Esophagus (tissue), 2 donors: ENCODE results near the gene UNKL. TPM values are rescaled to one million over a fixed set of nuclear protein-coding genes. Genes with fewer than 3 reads are reported as not detected.

ENCODE experiments used
- H3K27ac ChIP-seq, 2 donors: one replicate each; pipeline ENCODE4 v1.5.1; 2013; ENCODE audit warnings: low read depth in 2 of 2, mild to moderate bottlenecking in 2 of 2, inconsistent platforms in 1 of 2, low read length in 1 of 2, moderate library complexity in 1 of 2
- H3K27me3 ChIP-seq, 2 donors: one replicate each; pipeline ENCODE4 v1.6.1; 2013; ENCODE audit warnings: low read length in 2 of 2, control low read depth in 1 of 2, mild to moderate bottlenecking in 1 of 2; ENCODE audit not compliant: insufficient read depth in 2 of 2, control insufficient read depth in 1 of 2
- H3K36me3 ChIP-seq, 2 donors: one replicate each; pipeline ENCODE4 v1.6.1; 2013; ENCODE audit warnings: low read length in 1 of 2; ENCODE audit not compliant: control insufficient read depth in 2 of 2, insufficient read depth in 2 of 2
- H3K4me1 ChIP-seq, 2 donors: one replicate each; pipeline ENCODE4 v1.6.1; 2013; ENCODE audit warnings: low read length in 1 of 2; ENCODE audit not compliant: control insufficient read depth in 2 of 2, insufficient read depth in 2 of 2
- H3K4me3 ChIP-seq, 2 donors: one replicate each; pipeline ENCODE4 v1.5.1; 2013; ENCODE audit warnings: low read length in 2 of 2, mild to moderate bottlenecking in 2 of 2, low read depth in 1 of 2, moderate library complexity in 1 of 2
- H3K9me3 ChIP-seq, 2 donors: one replicate each; pipeline ENCODE4 v1.6.1; 2013; ENCODE audit warnings: mild to moderate bottlenecking in 2 of 2, low read depth in 1 of 2, low read length in 1 of 2, moderate library complexity in 1 of 2; ENCODE audit not compliant: control insufficient read depth in 2 of 2, insufficient read depth in 1 of 2
- WGBS, 2 donors: extraction: QIAGEN DNeasy Blood & Tissue Kit; methylation state at CpG; one replicate each; pipeline ENCODE4 v1.1.7; 2013; 5-methylcytosine and 5-hydroxymethylcytosine counted together
- polyA plus RNA-seq, 2 donors: library from polyadenylated mRNA; stranded (reverse); fragments of 200-250 nt; gene quantifications; one replicate each; pipeline ENCODE4 v1.2.3, GENCODE V29; 2013
- donor health status: healthy with polysubstance abuse.
- donor health status: Bipolar disorder and iron deficiency.

Gene UNKL
- polyA plus RNA-seq, 2 donors, result 5.4 to 8.1 TPM

GRCh38 chr16:1432388-1433262 is 18.1 kb upstream of the UNKL start:
- Histone ChIP-seq H3K4me1 (no peaks in the 10 kb centered on the region), H3K27ac (no peak overlapping the region), H3K27me3 (no peaks in the 10 kb centered on the region), H3K36me3 (no peaks in the 10 kb centered on the region), H3K9me3 (no peaks in the 10 kb centered on the region), H3K4me3 (no peak overlapping the region)
- WGBS, 2 donors, result 78% methylated on average over 59 to 63 of the region's 63 CpGs

- Histone ChIP-seq H3K36me3 (no peaks in the 10 kb centered on the region), H3K27ac (no peak overlapping the region), H3K27me3 (no peaks in the 10 kb centered on the region), H3K4me1 (no peaks in the 10 kb centered on the region), H3K4me3 (no peak overlapping the region), H3K9me3 (no peaks in the 10 kb centered on the region)
- WGBS, 2 donors, result 70 to 72% methylated on average over 19 to 20 of the region's 20 CpGs
Observed at GRCh38 chr16:1431497-1432270, 17.2 kb upstream of the UNKL start.

- Histone ChIP-seq H3K9me3 (no peaks in the 10 kb centered on the region), H3K27me3 (no peaks in the 10 kb centered on the region), H3K36me3 (no peaks in the 10 kb centered on the region), H3K4me1 (no peaks in the 10 kb centered on the region), H3K4me3 (no peak within 1 kb of the TSS), H3K27ac (no peak within 1 kb of the TSS)
- WGBS, 2 donors, result 42 to 49% methylated on average over 34 to 35 of the region's 35 CpGs
Observed at GRCh38 chr16:1430759-1431496, 16.4 kb upstream of the UNKL start, which contains the start of gene PERCC1. Gene PERCC1, plus strand, starts transcription at chr16:1431078. Its CDS starts 1,516 bp downstream, at chr16:1432594.

- H3K36me3 ChIP-seq, result no peaks in the 10 kb centered on the region
- H3K4me3 ChIP-seq, result no peak overlapping the region
- H3K27me3 ChIP-seq, result no peaks in the 10 kb centered on the region
- no peak overlapping the region for H3K27ac ChIP-seq
- no peaks in the 10 kb centered on the region for H3K9me3 ChIP-seq
- H3K4me1 ChIP-seq, result no peaks in the 10 kb centered on the region
- WGBS, 2 donors, result 54 to 55% methylated on average over 13 to 14 of the region's 14 CpGs
Observed at GRCh38 chr16:1430214-1430758, 15.8 kb upstream of the UNKL start.

GRCh38 chr16:1429631-1430030 is 15.1 kb upstream of the UNKL start:
- no peak overlapping the region for H3K4me3 ChIP-seq
- WGBS, 2 donors, result 86 to 87% methylated on average over 13 of the region's 13 CpGs
- no peaks in the 10 kb centered on the region for H3K4me1 ChIP-seq
- no peaks in the 10 kb centered on the region for H3K36me3 ChIP-seq
- no peak overlapping the region for H3K27ac ChIP-seq
- H3K27me3 ChIP-seq, result no peaks in the 10 kb centered on the region
- H3K9me3 ChIP-seq, result no peaks in the 10 kb centered on the region

- no peaks in the 10 kb centered on the region for H3K36me3 ChIP-seq
- H3K4me3 ChIP-seq, result no peak overlapping the region
- no peaks in the 10 kb centered on the region for H3K9me3 ChIP-seq
- WGBS, 2 donors, result 79 to 80% methylated on average over 11 of the region's 11 CpGs
- H3K4me1 ChIP-seq, result no peaks in the 10 kb centered on the region
- H3K27me3 ChIP-seq, result no peaks in the 10 kb centered on the region
- H3K27ac ChIP-seq, result no peak overlapping the region
Observed at GRCh38 chr16:1429012-1429411, 14.5 kb upstream of the UNKL start.

GRCh38 chr16:1428511-1428910 is 14.0 kb upstream of the UNKL start:
- Histone ChIP-seq H3K4me3 (no peak overlapping the region), H3K36me3 (no peaks in the 10 kb centered on the region), H3K27me3 (no peaks in the 10 kb centered on the region), H3K9me3 (no peaks in the 10 kb centered on the region), H3K27ac (no peak overlapping the region), H3K4me1 (no peaks in the 10 kb centered on the region)
- 23 to 38% methylated on average over 15 to 21 of the region's 21 CpGs for WGBS, 2 donors

- Histone ChIP-seq H3K27ac (no peak overlapping the region), H3K36me3 (no peaks in the 10 kb centered on the region), H3K4me1 (no peaks in the 10 kb centered on the region), H3K4me3 (no peak overlapping the region), H3K9me3 (no peaks in the 10 kb centered on the region), H3K27me3 (no peaks in the 10 kb centered on the region)
- WGBS, 2 donors, result 80 to 85% methylated on average over 50 to 53 of the region's 53 CpGs
Observed at GRCh38 chr16:1427473-1428461, 13.3 kb upstream of the UNKL start.
